H9 (cell line): ENCODE measurements around the gene ERCC5. TPM values are rescaled to one million over a fixed set of nuclear protein-coding genes. Genes with fewer than 3 reads are reported as not detected.
A peak's percentile ranks its signal among the peaks of the same experiment; 100 is the strongest.

ENCODE experiments used
- DNase-seq: peaks from one replicate; pipeline ENCODE4 v3.0.0-alpha.2; 2017
- H2AFZ ChIP-seq: one replicate; pipeline ENCODE4 v1.6.1; 2013; ENCODE audit warnings: mild to moderate bottlenecking, low read length, control low read depth, moderate library complexity
- H2AK5ac ChIP-seq: 2 replicates; pipeline ENCODE4 v1.6.1; 2013; ENCODE audit warnings: low read length, control low read depth, mixed read lengths; ENCODE audit not compliant: insufficient read length
- H2BK120ac ChIP-seq: one replicate; pipeline ENCODE4 v1.6.1; 2013; ENCODE audit warnings: low read depth, mild to moderate bottlenecking, low read length, control low read depth, inconsistent platforms; ENCODE audit not compliant: poor library complexity, severe bottlenecking
- H2BK12ac ChIP-seq: 2 replicates; pipeline ENCODE4 v1.6.1; 2013; ENCODE audit warnings: low read length, control low read depth, mixed read lengths, low read depth; ENCODE audit not compliant: insufficient read length
- H2BK15ac ChIP-seq: 2 replicates; pipeline ENCODE4 v1.6.1; 2013; ENCODE audit warnings: low read depth, low read length, control low read depth
- H2BK20ac ChIP-seq: one replicate; pipeline ENCODE4 v1.6.1; 2013; ENCODE audit warnings: low read depth, mild to moderate bottlenecking, low read length, control low read depth, inconsistent platforms; ENCODE audit not compliant: poor library complexity, severe bottlenecking
- H2BK5ac ChIP-seq: 2 replicates; pipeline ENCODE4 v1.6.1; 2013; ENCODE audit warnings: low read length, control low read depth, mixed read lengths; ENCODE audit not compliant: insufficient read length
- H3K14ac ChIP-seq: 2 replicates; pipeline ENCODE4 v1.6.1; 2013; ENCODE audit warnings: low read length, control low read depth; ENCODE audit not compliant: insufficient read depth
- H3K18ac ChIP-seq: 2 replicates; pipeline ENCODE4 v1.6.1; 2013; ENCODE audit warnings: low read depth, mild to moderate bottlenecking, mixed read lengths, low read length, control low read depth; ENCODE audit not compliant: insufficient read length
- H3K23ac ChIP-seq: 2 replicates; pipeline ENCODE4 v1.6.1; 2013; ENCODE audit warnings: low read length, control low read depth, mixed read lengths, low read depth; ENCODE audit not compliant: insufficient read length
- H3K23me2 ChIP-seq: 2 replicates; pipeline ENCODE4 v1.6.1; 2013; ENCODE audit warnings: low read depth, mild to moderate bottlenecking, mixed read lengths, low read length, control low read depth; ENCODE audit not compliant: insufficient read length, poor library complexity, severe bottlenecking
- H3K27ac ChIP-seq: 2 replicates; pipeline ENCODE4 v1.5.1; 2013; ENCODE audit warnings: low read length, control low read depth, mixed read lengths, low read depth; ENCODE audit not compliant: insufficient read length
- H3K27me3 ChIP-seq: 2 replicates; pipeline ENCODE4 v1.6.1; 2013; ENCODE audit warnings: low read length, control low read depth, inconsistent platforms; ENCODE audit not compliant: insufficient read depth
- H3K4ac ChIP-seq: 2 replicates; pipeline ENCODE4 v1.6.1; 2013; ENCODE audit warnings: low read depth, mild to moderate bottlenecking, control low read depth, inconsistent platforms, low read length, moderate library complexity
- H3K4me1 ChIP-seq: 2 replicates; pipeline ENCODE4 v1.6.1; 2013; ENCODE audit warnings: low read length, control low read depth, inconsistent platforms; ENCODE audit not compliant: insufficient read depth
- H3K4me2 ChIP-seq: 2 replicates; pipeline ENCODE4 v1.6.1; 2013; ENCODE audit warnings: low read length, control low read depth, mixed read lengths; ENCODE audit not compliant: insufficient read length, insufficient read depth
- H3K56ac ChIP-seq: 2 replicates; pipeline ENCODE4 v1.6.1; 2013; ENCODE audit warnings: low read depth, mild to moderate bottlenecking, mixed read lengths, low read length, control low read depth; ENCODE audit not compliant: insufficient read length
- H3K79me1 ChIP-seq: 2 replicates; pipeline ENCODE4 v1.6.1; 2013; ENCODE audit warnings: low read depth, mild to moderate bottlenecking, moderate library complexity, low read length, control low read depth, inconsistent platforms; ENCODE audit not compliant: insufficient read depth, poor library complexity, severe bottlenecking
- H3K79me2 ChIP-seq: 2 replicates; pipeline ENCODE4 v1.6.1; 2013; ENCODE audit warnings: low read length, control low read depth, inconsistent platforms; ENCODE audit not compliant: insufficient read depth
- H3K9ac ChIP-seq: 2 replicates; pipeline ENCODE4 v1.6.1; 2013; ENCODE audit warnings: low read length, control low read depth, mixed read lengths; ENCODE audit not compliant: insufficient read length; ENCODE audit errors: extremely low read depth
- H3K9me3 ChIP-seq: one replicate; pipeline ENCODE4 v1.6.1; 2013; ENCODE audit warnings: low read depth, low read length, inconsistent platforms; ENCODE audit not compliant: control insufficient read depth
- H3T11ph ChIP-seq: one replicate; pipeline ENCODE4 v1.6.1; 2013; ENCODE audit warnings: mild to moderate bottlenecking, low read length, control low read depth, inconsistent platforms
- H4K20me1 ChIP-seq: one replicate; pipeline ENCODE4 v1.6.1; 2013; ENCODE audit not compliant: control insufficient read depth, insufficient read length, insufficient read depth
- H4K5ac ChIP-seq: 2 replicates; pipeline ENCODE4 v1.6.1; 2013; ENCODE audit warnings: low read depth, mild to moderate bottlenecking, mixed read lengths, low read length, control low read depth; ENCODE audit not compliant: insufficient read length
- H4K8ac ChIP-seq: replicated peaks from 2 replicates; pipeline ENCODE4 v1.6.1; 2013; ENCODE audit warnings: low read length, control low read depth, mixed read lengths, low read depth; ENCODE audit not compliant: insufficient read length
- H4K91ac ChIP-seq: 2 replicates; pipeline ENCODE4 v1.6.1; 2013; ENCODE audit warnings: low read depth, mild to moderate bottlenecking, moderate library complexity, mixed read lengths, low read length, control low read depth; ENCODE audit not compliant: insufficient read length
- H3K27ac Mint-ChIP-seq, 3 experiments: 2 replicates in 2 of 3; 3 replicates in 1 of 3; pipeline ENCODE4 v1.8.0; 2020 to 2021; ENCODE audit warnings: mixed read lengths in 3 of 3, mild to moderate bottlenecking in 1 of 3, moderate library complexity in 1 of 3
- H3K27me3 Mint-ChIP-seq: 2 replicates; pipeline ENCODE4 v1.8.0; 2021; ENCODE audit warnings: low read depth, mild to moderate bottlenecking, moderate library complexity, mixed read lengths
- H3K36me3 Mint-ChIP-seq, 3 experiments: 2 replicates in 2 of 3; 3 replicates in 1 of 3; pipeline ENCODE4 v1.8.0; 2020 to 2021; ENCODE audit warnings: low read depth in 3 of 3, mixed read lengths in 3 of 3; ENCODE audit not compliant: insufficient read depth in 1 of 3
- H3K4me1 Mint-ChIP-seq, 2 experiments: 2 replicates each; pipeline ENCODE4 v1.8.0; 2020; ENCODE audit warnings: mixed read lengths in 2 of 2
- H3K4me3 Mint-ChIP-seq, 2 experiments: 2 replicates in 1 of 2; 3 replicates in 1 of 2; pipeline ENCODE4 v1.8.0; 2020 to 2021; ENCODE audit warnings: mild to moderate bottlenecking in 2 of 2, mixed read lengths in 2 of 2, moderate library complexity in 1 of 2
- H3K9me3 Mint-ChIP-seq, 2 experiments: 2 replicates in 1 of 2; 3 replicates in 1 of 2; pipeline ENCODE4 v1.8.0; 2020; ENCODE audit warnings: mild to moderate bottlenecking in 2 of 2, mixed read lengths in 2 of 2, moderate library complexity in 1 of 2
- CTCF ChIP-seq: fragments of 200-600 bp; sonication (generic); conservative IDR thresholded peaks from 3 replicates; pipeline ENCODE4 v1.8.0; 2021; ENCODE audit warnings: antibody characterized with exemption, mild to moderate bottlenecking
- WGBS: extraction: QIAGEN DNeasy Blood & Tissue Kit; methylation state at CpG from one replicate; pipeline ENCODE4 v1.1.7; 2013; ENCODE audit warnings: missing lambda C conversion rate, low lambda C conversion rate, mixed read lengths; ENCODE audit not compliant: insufficient read length; ENCODE audit errors: extremely low coverage; 5-methylcytosine and 5-hydroxymethylcytosine counted together
- total RNA-seq: library from RNA; stranded (reverse); gene quantifications from 2 replicates; pipeline ENCODE4 v1.2.1, GENCODE V29; 2021

Gene ERCC5
- total RNA-seq, 1 experiment from 2014 or later: 26.8 TPM

GRCh38 chr13:102846261-102847015 lies 606 bp downstream of the ERCC5 start:
- Histone ChIP-seq H2BK20ac (no peak overlapping the region), H4K8ac (no peak overlapping the region), H4K5ac (no peak overlapping the region), H2BK15ac (no peak overlapping the region), H4K20me1 (no peaks in the 10 kb centered on the region), H3K23ac (no peak overlapping the region), H2AK5ac (no peak overlapping the region), H3K4ac (no peak overlapping the region), H2BK120ac (no peak overlapping the region), H3K18ac (no peak overlapping the region), H3K4me2 (peak overlapping the region; percentile 98), H3K56ac (no peak overlapping the region), H3K9ac (peak overlapping the region; percentile 67), H3K23me2 (peaks cover 7% of the 10 kb centered on the region), H3T11ph (no peak overlapping the region), H4K91ac (no peak overlapping the region), H2BK5ac (no peak overlapping the region), H3K27me3 (no peaks in the 10 kb centered on the region), H3K14ac (no peak overlapping the region), H3K27ac (no peak overlapping the region), H2AFZ (no peak overlapping the region), H3K79me2 (peaks cover 2% of the 10 kb centered on the region; the same call in 1 of the 2 replicates), H3K4me1 (no peaks in the 10 kb centered on the region; the same call in 1 of the 2 replicates), H3K79me1 (no peaks in the 10 kb centered on the region), H2BK12ac (no peak overlapping the region), H3K9me3 (no peaks in the 10 kb centered on the region)
- Mint-ChIP-seq H3K4me3 (peak overlapping the region; percentile 92 to 96), H3K27me3 (no peaks in the 10 kb centered on the region), H3K4me1 (peaks cover 11 to 14% of the 10 kb centered on the region in 2 experiments), H3K27ac (peak overlapping the region; percentile 92 to 97 (median 94)), H3K9me3 (no peaks in the 10 kb centered on the region), H3K36me3 (no peaks in the 10 kb centered on the region)
- no CpG with 5 or more reads among the region's 31 CpGs for WGBS
- TF ChIP-seq CTCF: no peak
- peak; percentile 37 for DNase-seq
